CMK (cell line): Measurements from ENCODE around the gene TRABD2A.

ENCODE experiments used
- DNase-seq: peaks from one replicate; pipeline ENCODE4 v3.0.0-alpha.2; 2010; ENCODE audit warnings: low read depth

The TRABD2A gene

DNA sequence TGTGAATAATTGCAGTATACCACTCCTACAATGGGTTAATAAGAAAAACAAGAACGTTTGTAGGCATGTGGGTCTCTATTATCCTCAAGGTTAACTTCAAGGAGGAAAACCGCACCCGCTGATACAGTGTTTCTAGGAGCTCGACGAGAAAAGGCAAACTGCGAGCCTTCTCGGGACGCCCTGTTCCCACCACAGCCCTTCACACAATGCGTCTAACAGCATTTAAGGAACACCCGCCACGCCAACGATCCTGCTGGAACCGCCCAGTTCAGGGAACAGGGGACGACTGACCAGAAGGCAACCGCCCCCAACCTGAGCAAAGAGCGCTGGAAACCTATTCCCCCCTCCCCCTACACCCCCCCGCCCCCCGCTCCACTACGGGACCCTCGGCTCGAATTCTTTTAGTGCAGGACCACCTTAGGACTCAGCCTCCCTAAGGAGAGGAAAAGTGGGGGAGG is 23.9 kb upstream of the TRABD2A start:
- no peak for DNase-seq

DNA sequence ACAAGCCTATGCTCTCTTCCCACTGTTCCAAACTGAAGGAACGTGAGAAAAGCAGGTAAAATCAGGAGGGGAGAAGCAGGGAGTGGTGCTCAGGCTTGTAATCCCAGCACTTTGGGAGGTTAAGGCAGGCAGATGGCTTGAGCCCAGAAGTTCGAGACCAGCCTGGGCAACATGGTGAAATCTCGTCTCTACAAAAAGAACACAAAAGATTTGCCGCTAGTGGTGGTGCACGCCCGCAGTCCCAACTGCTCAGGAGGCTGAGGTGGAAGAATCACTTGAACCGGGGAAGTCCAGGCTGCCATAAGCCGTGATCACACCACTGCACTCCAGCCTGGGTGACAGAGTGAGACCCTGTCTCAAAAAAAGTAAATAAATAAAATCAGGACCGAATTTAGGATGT is 23.3 kb upstream of the TRABD2A start:
- no peak for DNase-seq

GRCh38 chr2:84902526-84902925 is 21.6 kb upstream of the TRABD2A start:
- DNase-seq = no peak

DNA sequence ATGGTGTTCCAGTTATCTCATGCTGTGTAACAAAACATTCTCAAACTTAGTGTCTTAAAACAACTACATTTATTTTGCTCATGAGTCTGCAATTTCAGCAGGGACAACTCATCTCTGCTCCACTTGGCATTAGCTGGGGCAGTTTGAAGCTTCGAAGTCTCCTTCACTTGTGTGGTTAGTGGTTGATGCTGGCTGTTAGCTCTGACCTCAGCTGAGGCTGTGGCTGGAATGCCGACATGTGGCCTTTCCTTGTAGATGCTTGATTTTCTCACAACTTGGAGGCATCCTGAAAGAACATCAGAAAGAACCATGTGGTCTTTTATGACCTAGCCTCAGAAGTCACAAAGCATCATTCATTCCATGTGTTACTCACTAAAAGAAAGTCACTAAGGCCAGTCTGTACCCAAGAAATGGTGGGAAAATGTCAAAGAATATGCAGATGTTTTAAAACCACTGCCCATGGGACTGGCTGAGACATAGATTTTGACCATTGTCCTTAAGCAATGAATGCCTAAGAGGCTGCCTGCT is 20.8 kb upstream of the TRABD2A start:
- DNase-seq = no peak

DNA sequence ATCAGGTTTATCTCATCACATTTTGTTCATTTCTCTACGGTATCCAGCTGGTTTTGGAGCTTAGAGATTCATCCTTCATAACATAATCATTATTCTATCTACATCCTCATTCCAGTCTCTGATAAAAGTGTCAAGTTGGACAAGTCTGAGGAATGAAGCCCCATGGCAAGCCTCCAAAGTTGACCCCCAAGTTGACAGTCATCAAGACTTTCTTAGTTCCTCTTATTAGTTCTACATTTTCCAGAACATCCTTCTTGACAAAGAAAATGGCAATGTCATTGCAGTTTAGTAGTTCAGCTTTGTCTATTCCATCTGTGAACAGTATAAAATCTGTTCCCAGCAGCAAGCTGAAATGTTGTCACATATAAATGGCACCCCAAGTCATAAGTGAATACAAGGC is 20.1 kb upstream of the TRABD2A start:
- no peak for DNase-seq

DNA sequence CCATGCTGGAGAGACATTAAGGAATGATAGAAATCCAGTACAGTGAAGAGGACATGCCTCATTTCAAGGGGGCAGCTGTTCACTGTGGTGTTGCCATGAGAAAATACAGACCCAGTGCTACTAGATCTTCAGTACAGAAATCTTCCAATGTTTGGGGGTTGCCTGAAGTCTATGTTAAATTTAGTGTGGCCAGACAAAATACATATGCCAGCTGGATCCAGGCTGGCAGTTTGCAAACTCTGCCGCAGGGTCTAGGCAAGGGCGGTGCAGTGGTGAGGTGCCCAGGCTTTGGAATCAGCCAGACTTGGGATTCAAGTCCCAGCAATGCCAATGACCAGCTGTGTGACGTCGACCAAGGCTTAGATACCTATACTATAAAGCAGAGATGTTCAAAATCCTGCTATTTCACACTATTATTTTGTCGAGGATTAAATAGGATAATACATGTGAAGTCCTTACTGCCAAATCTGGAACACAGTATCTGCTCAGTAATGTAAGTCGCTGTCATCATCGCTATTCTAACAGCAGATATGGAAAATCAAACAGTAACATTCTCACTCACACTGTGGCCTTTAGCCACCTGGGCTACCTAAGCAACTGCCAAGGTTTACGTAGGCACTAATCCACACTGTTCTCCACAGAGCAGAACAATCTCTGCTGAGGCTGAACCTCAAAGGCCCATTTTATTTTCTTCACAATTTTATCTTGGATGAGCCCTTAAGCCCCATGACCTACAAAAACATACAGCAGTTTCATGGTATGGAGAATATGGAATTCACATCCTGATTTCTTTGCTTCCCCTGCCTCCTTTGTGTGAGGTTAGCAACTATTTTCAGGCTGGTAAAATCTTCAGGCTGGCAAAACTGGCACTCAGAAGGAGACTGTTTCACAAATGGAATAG is 18.7 kb upstream of the TRABD2A start:
- DNase-seq = no peak

- no peak for DNase-seq
Observed at GRCh38 chr2:84897773-84898172, 16.9 kb upstream of the TRABD2A start.

GRCh38 chr2:84896567-84896966 is 15.7 kb upstream of the TRABD2A start:
- no peak for DNase-seq

- no peak for DNase-seq
Observed at GRCh38 chr2:84894758-84895520, 14.1 kb upstream of the TRABD2A start.

DNA sequence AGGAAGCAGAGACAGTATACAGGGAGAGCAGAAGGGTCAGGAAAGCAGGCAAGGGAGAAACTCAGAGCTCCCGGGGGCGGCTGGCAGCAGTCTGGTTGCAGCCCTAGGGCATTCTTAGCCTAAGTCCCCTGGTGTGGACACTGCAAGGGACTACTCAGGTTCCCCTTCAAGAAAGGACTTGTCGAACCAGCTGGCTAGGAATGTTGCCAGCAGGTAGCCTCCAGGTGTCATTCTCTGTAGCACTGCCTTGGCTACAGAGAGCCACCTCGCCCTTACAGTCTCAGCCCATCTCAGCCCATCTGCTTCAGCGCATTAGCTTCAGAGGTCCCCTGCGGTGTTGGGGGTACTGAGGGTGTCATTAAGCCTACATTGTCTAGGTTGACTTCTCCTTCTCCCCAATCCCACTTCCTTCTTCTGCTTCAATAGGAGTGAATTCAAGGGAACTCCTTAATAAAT is 13.3 kb upstream of the TRABD2A start:
- DNase-seq = no peak

GRCh38 chr2:84891355-84892010 is 10.6 kb upstream of the TRABD2A start:
- no peak for DNase-seq

GRCh38 chr2:84889332-84889731 is 8.4 kb upstream of the TRABD2A start:
- no peak for DNase-seq

- DNase-seq = no peak
Observed at GRCh38 chr2:84888401-84889276, 7.8 kb upstream of the TRABD2A start.

GRCh38 chr2:84886791-84887190 is 5.9 kb upstream of the TRABD2A start:
- DNase-seq = no peak

GRCh38 chr2:84885111-84885510 is 4.2 kb upstream of the TRABD2A start:
- DNase-seq = no peak

GRCh38 chr2:84884449-84884848 is 3.6 kb upstream of the TRABD2A start:
- DNase-seq = no peak

GRCh38 chr2:84882775-84883550 is 2.1 kb upstream of the TRABD2A start:
- no peak for DNase-seq

DNA sequence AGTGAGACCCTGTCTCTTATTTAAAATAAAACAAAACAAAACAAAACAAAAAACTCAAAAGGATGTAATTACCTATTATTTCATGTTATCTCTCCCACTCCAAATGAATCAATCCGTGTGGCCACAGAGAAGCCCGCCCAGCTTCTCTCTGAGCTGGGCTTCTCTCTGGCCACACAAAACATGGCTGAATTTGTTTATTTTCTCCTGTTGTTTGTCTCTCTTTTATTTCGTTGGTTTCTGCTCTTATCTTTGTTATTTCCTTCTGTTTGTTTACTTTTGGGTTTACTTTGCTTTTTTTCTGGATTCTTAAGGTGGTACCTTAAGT is 1.5 kb upstream of the TRABD2A start:
- no peak for DNase-seq

DNA sequence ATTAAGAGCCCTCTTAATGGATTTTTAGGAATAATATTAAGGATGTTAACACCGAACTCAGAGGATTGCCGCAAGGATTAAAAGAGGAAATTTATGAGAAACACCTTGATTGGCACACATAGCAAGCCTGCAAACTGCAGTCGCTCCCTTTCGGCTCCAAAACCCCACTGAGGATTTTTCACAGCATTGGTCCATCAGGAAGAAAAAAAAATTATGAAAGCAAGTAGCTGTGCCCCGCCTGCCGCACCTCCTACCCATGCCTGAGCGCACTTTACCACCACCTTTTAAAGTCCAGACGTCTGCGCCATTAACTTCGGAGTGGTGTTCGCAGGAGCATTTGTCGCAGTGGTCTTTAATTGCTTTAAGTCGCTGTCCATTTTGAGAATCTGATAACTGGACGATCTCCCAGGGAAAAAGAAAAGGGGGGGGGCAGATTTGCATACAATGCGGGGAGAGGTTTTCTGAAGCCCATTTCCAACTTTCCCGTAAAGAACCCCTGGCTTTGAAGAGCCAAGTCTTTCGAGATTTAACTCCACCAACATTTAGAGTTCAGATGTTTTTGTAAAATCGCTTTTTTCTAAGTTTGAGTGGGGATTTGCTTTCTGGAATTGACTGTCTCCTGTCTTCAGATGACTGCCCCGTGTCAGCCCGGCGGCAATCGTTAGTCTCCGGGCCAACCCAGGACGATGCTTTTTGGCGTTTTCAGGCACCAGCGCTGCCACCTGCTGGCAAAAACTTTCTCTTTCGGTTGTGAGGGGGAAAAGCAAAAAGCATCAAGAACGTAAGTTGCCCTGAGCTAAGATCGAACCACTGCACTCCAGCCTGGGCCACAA is 913 bp upstream of the TRABD2A start:
- no peak for DNase-seq

GRCh38 chr2:84880395-84880644 is 564 bp downstream of the TRABD2A start:
- DNase-seq = no peak
